Spleen (tissue), 11 donors: ENCODE results near the gene CA12. TPM values are rescaled to one million over a fixed set of nuclear protein-coding genes. Genes with fewer than 3 reads are reported as not detected.

ENCODE experiments used
- DNase-seq: peaks from one replicate; pipeline ENCODE4 v3.0.0-alpha.2; 2020
- H3K27ac ChIP-seq, 8 donors: fragments of 200-600 bp; sonication (generic) in 7 of 8; 1 replicate in 4 of 8; 2 replicates in 4 of 8; pipeline versions ENCODE4 v1.5.0 to v1.8.0; 2016 to 2021; ENCODE audit warnings: inconsistent platforms in 4 of 8, mild to moderate bottlenecking in 4 of 8, moderate library complexity in 1 of 8
- H3K27me3 ChIP-seq, 7 donors: fragments of 200-600 bp; sonication (generic) in 6 of 7; replicated peaks in 1 of 7; 1 replicate in 4 of 7; 2 replicates in 3 of 7; pipeline versions ENCODE4 v1.5.0 to v1.8.0; 2016 to 2021; ENCODE audit warnings: inconsistent platforms in 3 of 7, mild to moderate bottlenecking in 1 of 7
- H3K36me3 ChIP-seq, 6 donors: fragments of 200-600 bp; sonication (generic) in 5 of 6; 1 replicate in 4 of 6; 2 replicates in 2 of 6; pipeline versions ENCODE4 v1.5.0 to v1.8.0; 2016 to 2021; ENCODE audit warnings: inconsistent platforms in 2 of 6
- H3K4me1 ChIP-seq, 6 donors: fragments of 200-600 bp; sonication (generic) in 5 of 6; 1 replicate in 3 of 6; 2 replicates in 3 of 6; pipeline versions ENCODE4 v1.5.0 to v1.8.0; 2016 to 2021; ENCODE audit warnings: inconsistent platforms in 3 of 6
- H3K4me3 ChIP-seq, 8 donors: fragments of 200-600 bp; sonication (generic) in 7 of 8; 1 replicate in 4 of 8; 2 replicates in 4 of 8; pipeline versions ENCODE4 v1.5.0 to v1.8.0; 2016 to 2021; ENCODE audit warnings: inconsistent platforms in 4 of 8, mild to moderate bottlenecking in 4 of 8, moderate library complexity in 2 of 8
- H3K9me3 ChIP-seq, 8 donors: fragments of 200-600 bp; sonication (generic) in 7 of 8; 1 replicate in 4 of 8; 2 replicates in 4 of 8; pipeline versions ENCODE4 v1.5.0 to v1.8.0; 2016 to 2021; ENCODE audit warnings: inconsistent platforms in 4 of 8
- POLR2A ChIP-seq, 3 donors: fragments of 450-650 bp; IDR thresholded peaks; one replicate each; pipeline ENCODE4 v1.5.1; 2017; ENCODE audit warnings: antibody characterized with exemption in 3 of 3, mild to moderate bottlenecking in 1 of 3
- POLR2AphosphoS5 ChIP-seq, 3 donors: sonication (generic); formaldehyde crosslinking; IDR thresholded peaks; one replicate each; pipeline ENCODE4 v1.5.1; 2017; ENCODE audit warnings: antibody characterized with exemption in 3 of 3
- WGBS, 5 donors: extraction: QIAGEN DNeasy Blood & Tissue Kit in 3 of 5; methylation state at CpG; one replicate each; pipeline versions ENCODE4 v1.1.5 to v1.1.7; 2013 to 2018; 5-methylcytosine and 5-hydroxymethylcytosine counted together
- intact Hi-C: fragments of 100-400 bp; cut with DNase I; formaldehyde crosslinking; loops from one replicate; pipeline ENCODE4 v1.15.0; 2023; ENCODE audit warnings: low total_unique reads
- polyA plus RNA-seq, 3 donors: library from polyadenylated mRNA; stranded (reverse); fragments of 200-250 nt; gene quantifications; one replicate each; pipeline ENCODE4 v1.2.1, GENCODE V29; 2013
- total RNA-seq, 7 donors: library from RNA; depleted of rRNA in 3 of 7; stranded (reverse); fragments of >200 nt in 3 of 7; fragmentation: NEBNext Ultra II Directional in 4 of 7; extraction: Animal tissue kit (Norgen Biotek cat#: 25700) in 4 of 7; gene quantifications; one replicate each; pipeline versions ENCODE4 v1.1.0 to v1.2.1, GENCODE V29; 2016 to 2021
- TF ChIP-seq, protein P1 (sequence below), 11 experiments: fragments of 200-600 bp in 7 of 11; fragments of 450-650 bp in 4 of 11; sonication (generic) in 4 of 11; IDR thresholded peaks in 8 of 11; conservative IDR thresholded peaks in 3 of 11; 1 replicate in 7 of 11; 2 replicates in 4 of 11; pipeline versions ENCODE4 v1.4.0 to v1.8.0; 2016 to 2021; ENCODE audit warnings: antibody characterized with exemption in 11 of 11, inconsistent platforms in 4 of 11, mild to moderate bottlenecking in 1 of 11
- donor health status: healthy with polysubstance abuse.
- donor health status: DM: no; HTN: no; CAD: no; lungs with moderate emphysema.
- donor health status: DM: no; HTN: no; CAD: no.
- donor health status: Bipolar disorder and iron deficiency.
- donor health status: healthy.
- donor health status: DM: no; HTN: no; CAD: no.
- donor health status: DM: yes; HTN: yes; CAD: no.

The CA12 gene
- total and polyA plus RNA-seq, 10 donors: 0.02 to 3.3 (median 0.42) TPM

DNA sequence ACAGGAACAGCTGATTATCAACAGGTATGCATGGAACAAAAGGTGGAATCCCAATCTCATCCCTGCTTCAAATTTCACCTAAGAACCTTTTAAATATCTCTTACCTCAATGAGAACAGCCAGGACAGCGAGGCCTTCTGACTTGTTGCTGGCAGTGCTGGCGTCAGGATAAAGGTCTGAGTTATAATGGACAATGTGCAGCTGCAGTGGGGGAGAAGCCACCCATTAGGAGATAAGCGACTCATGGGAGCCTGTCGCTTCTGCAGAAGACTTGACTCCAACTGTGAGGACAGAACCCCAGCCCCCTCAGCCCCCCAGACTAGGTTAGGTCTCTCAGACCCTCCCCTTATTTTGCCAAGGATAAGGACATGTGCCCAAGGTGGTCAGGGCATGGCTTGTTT lies 39.7 kb downstream of the CA12 start:
- H3K27ac ChIP-seq: no peak overlapping the region
- no peak for DNase-seq
- intact Hi-C loops: no loop called here
- no peak overlapping the region for H3K4me3 ChIP-seq
- TF ChIP-seq POLR2AphosphoS5 (IDR thresholded peaks at IDR 0.05) (no peak), POLR2A (IDR thresholded peaks at IDR 0.05) (no peak)
- TF ChIP-seq, protein P1, sequence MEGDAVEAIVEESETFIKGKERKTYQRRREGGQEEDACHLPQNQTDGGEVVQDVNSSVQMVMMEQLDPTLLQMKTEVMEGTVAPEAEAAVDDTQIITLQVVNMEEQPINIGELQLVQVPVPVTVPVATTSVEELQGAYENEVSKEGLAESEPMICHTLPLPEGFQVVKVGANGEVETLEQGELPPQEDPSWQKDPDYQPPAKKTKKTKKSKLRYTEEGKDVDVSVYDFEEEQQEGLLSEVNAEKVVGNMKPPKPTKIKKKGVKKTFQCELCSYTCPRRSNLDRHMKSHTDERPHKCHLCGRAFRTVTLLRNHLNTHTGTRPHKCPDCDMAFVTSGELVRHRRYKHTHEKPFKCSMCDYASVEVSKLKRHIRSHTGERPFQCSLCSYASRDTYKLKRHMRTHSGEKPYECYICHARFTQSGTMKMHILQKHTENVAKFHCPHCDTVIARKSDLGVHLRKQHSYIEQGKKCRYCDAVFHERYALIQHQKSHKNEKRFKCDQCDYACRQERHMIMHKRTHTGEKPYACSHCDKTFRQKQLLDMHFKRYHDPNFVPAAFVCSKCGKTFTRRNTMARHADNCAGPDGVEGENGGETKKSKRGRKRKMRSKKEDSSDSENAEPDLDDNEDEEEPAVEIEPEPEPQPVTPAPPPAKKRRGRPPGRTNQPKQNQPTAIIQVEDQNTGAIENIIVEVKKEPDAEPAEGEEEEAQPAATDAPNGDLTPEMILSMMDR (IDR thresholded peaks at IDR 0.05 in 8 of 11, conservative IDR thresholded peaks at IDR 0.05 in 3 of 11): no peak
- H3K4me1 ChIP-seq: peaks cover 0 to 6% (median 0%) of the 10 kb centered on the region in 6 donors
- no peaks in the 10 kb centered on the region for H3K27me3 ChIP-seq
- 82 to 98% (median 95%) methylated on average over 4 of the region's 4 CpGs for WGBS, 5 donors
- H3K36me3 ChIP-seq: no peaks in the 10 kb centered on the region
- H3K9me3 ChIP-seq: no peaks in the 10 kb centered on the region

DNA sequence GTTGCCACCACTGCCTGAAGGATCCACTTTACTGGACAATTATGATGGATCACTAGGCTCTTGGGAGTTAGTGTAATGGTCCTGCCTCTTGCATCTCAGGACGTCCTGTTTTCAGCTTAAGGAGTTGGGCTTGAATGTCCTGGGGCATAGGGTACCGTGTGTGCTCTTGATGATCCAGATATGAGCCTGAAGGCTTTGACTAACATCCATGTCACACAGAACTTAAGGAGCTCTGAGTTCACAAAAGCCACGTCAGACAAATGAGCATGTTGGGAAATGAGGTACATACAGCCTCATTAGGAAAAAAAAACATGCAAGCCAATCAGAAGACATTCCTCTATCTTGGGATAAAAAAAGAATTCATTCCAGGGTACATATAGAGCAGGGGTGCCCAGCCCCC lies 40.8 kb downstream of the CA12 start:
- Histone ChIP-seq H3K4me1 (peaks cover 0 to 5% (median 0%) of the 10 kb centered on the region in 6 donors), H3K9me3 (no peaks in the 10 kb centered on the region), H3K27me3 (no peaks in the 10 kb centered on the region), H3K27ac (no peak overlapping the region), H3K4me3 (no peak overlapping the region), H3K36me3 (no peaks in the 10 kb centered on the region)
- 85 to 93% (median 88%) methylated on average over 3 of the region's 3 CpGs for WGBS, 5 donors
- TF ChIP-seq POLR2A (IDR thresholded peaks at IDR 0.05): no peak
- TF ChIP-seq, protein P1 (IDR thresholded peaks at IDR 0.05 in 8 of 11, conservative IDR thresholded peaks at IDR 0.05 in 3 of 11): no peak
- TF ChIP-seq POLR2AphosphoS5 (IDR thresholded peaks at IDR 0.05): no peak
- no peak for DNase-seq
- intact Hi-C loops: no loop called here

DNA sequence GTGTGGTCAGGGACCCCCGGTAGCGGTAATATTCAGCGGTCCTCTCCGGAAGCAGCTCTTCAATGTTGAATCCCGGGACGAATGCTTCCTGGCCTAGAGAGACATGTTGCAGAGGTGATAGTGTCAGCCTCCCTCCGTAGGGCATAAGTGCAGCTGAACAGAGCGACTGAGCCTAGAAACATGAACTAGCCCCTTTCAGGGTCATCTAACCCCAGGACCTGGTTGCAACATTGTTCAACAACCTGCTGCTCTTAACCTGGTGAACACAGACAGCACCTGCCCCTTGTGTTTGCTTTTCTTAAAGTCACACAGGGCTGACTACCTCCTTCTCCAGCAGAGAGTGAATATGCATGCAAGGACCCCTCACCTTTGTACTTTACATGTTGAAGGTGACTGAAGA lies 41.3 kb downstream of the CA12 start:
- Histone ChIP-seq H3K4me3 (no peak overlapping the region), H3K36me3 (no peaks in the 10 kb centered on the region), H3K9me3 (no peaks in the 10 kb centered on the region), H3K27ac (no peak overlapping the region), H3K4me1 (peaks cover 0 to 5% (median 0%) of the 10 kb centered on the region in 6 donors), H3K27me3 (no peaks in the 10 kb centered on the region)
- 68 to 87% (median 80%) methylated on average over 7 to 8 of the region's 8 CpGs for WGBS, 5 donors
- intact Hi-C loops: no loop called here
- TF ChIP-seq POLR2A (IDR thresholded peaks at IDR 0.05): no peak
- TF ChIP-seq, protein P1 (IDR thresholded peaks at IDR 0.05 in 8 of 11, conservative IDR thresholded peaks at IDR 0.05 in 3 of 11): no peak
- no peak for TF ChIP-seq POLR2AphosphoS5 (IDR thresholded peaks at IDR 0.05)
- no peak for DNase-seq

DNA sequence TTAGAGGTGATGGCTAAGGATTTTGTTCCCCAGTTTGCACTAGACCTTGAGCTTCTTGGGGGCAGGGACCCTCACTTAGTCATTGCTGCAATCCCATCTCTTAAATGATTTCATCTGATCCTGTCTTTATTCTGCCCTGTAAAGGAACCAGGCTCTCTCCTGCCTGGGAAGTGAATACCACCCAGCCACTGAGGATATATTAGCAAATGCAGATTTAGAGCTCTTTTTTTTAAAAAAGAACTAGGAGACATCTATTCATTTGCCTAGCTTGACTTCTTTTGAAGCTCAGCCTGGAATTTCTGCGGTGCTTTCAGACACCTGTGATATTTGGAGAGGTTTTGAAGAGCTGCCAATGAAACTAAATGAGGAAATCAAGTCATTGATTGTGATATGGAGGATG lies 41.8 kb downstream of the CA12 start:
- TF ChIP-seq POLR2AphosphoS5 (IDR thresholded peaks at IDR 0.05) (no peak), POLR2A (IDR thresholded peaks at IDR 0.05) (no peak)
- TF ChIP-seq, protein P1 (IDR thresholded peaks at IDR 0.05 in 8 of 11, conservative IDR thresholded peaks at IDR 0.05 in 3 of 11): no peak
- Histone ChIP-seq H3K36me3 (no peaks in the 10 kb centered on the region), H3K27me3 (no peaks in the 10 kb centered on the region), H3K27ac (no peak overlapping the region), H3K4me1 (peaks cover 0 to 5% (median 0%) of the 10 kb centered on the region in 6 donors), H3K9me3 (no peaks in the 10 kb centered on the region), H3K4me3 (no peak overlapping the region)
- no peak for DNase-seq
- intact Hi-C loops: no loop called here
- WGBS, 5 donors: 61 to 85% (median 67%) methylated on average over 1 of the region's 1 CpG
